Common myeloid progenitor, CD34-positive (primary cell): ENCODE data around the gene SCN10A.
A peak's percentile ranks its signal among the peaks of the same experiment; 100 is the strongest.

Experiments
- CTCF ChIA-PET: fragments of 350-600 bp; sonication (Branson Sonifier 250); formaldehyde crosslinking; loops from one replicate; lab custom pipeline; 2021; ENCODE audit warnings: antibody characterized with exemption; lab: Charles Lee
- POLR2A ChIA-PET: fragments of 350-600 bp; sonication (Branson Sonifier 250); formaldehyde crosslinking; loops from one replicate; lab custom pipeline; 2021; ENCODE audit warnings: antibody characterized with exemption; lab: Charles Lee
- DNase-seq, 3 donors: peaks; one replicate each; pipeline versions ENCODE4 v3.0.0 to v3.0.0-alpha.2; 2013
- H3K27ac ChIP-seq, 2 experiments: 1 replicate in 1 of 2; 2 replicates in 1 of 2; pipeline ENCODE4 v1.7.0; 2013; ENCODE audit warnings: inconsistent platforms in 2 of 2, low read length in 2 of 2, mild to moderate bottlenecking in 2 of 2, low read depth in 1 of 2, moderate library complexity in 1 of 2; ENCODE audit not compliant: severe bottlenecking in 2 of 2, insufficient read depth in 1 of 2, poor library complexity in 1 of 2
- H3K27me3 ChIP-seq, 5 experiments: replicated peaks in 2 of 5; 1 replicate in 3 of 5; 2 replicates in 2 of 5; pipeline versions ENCODE4 v1.6.1 to v1.7.0; 2013; ENCODE audit warnings: low read length in 4 of 5, mild to moderate bottlenecking in 2 of 5, moderate library complexity in 2 of 5, inconsistent platforms in 1 of 5; ENCODE audit not compliant: insufficient read depth in 5 of 5, control insufficient read depth in 4 of 5
- H3K36me3 ChIP-seq, 4 experiments: 1 replicate in 2 of 4; 2 replicates in 2 of 4; pipeline versions ENCODE4 v1.6.1 to v1.7.0; 2013; ENCODE audit warnings: low read length in 3 of 4, control low read depth in 1 of 4, mild to moderate bottlenecking in 1 of 4; ENCODE audit not compliant: control insufficient read depth in 4 of 4, insufficient read depth in 4 of 4
- H3K4me1 ChIP-seq, 4 experiments: 1 replicate in 3 of 4; 2 replicates in 1 of 4; pipeline versions ENCODE4 v1.6.1 to v1.7.1; 2013; ENCODE audit warnings: low read length in 3 of 4, mild to moderate bottlenecking in 3 of 4, control low read depth in 1 of 4, inconsistent platforms in 1 of 4, moderate library complexity in 1 of 4; ENCODE audit not compliant: control insufficient read depth in 4 of 4, insufficient read depth in 4 of 4; ENCODE audit errors: control extremely low read depth in 1 of 4
- H3K4me3 ChIP-seq, 7 experiments: 1 replicate in 4 of 7; 2 replicates in 3 of 7; pipeline versions ENCODE4 v1.5.1 to v1.7.0; 2013; ENCODE audit warnings: mild to moderate bottlenecking in 7 of 7, low read length in 6 of 7, moderate library complexity in 6 of 7, inconsistent platforms in 2 of 7, low read depth in 2 of 7, control low read depth in 1 of 7; ENCODE audit not compliant: insufficient read depth in 4 of 7, control insufficient read depth in 1 of 7; ENCODE audit errors: extremely low read depth in 1 of 7
- H3K9me3 ChIP-seq, 5 experiments: 1 replicate in 4 of 5; 2 replicates in 1 of 5; pipeline versions ENCODE4 v1.6.1 to v1.7.1; 2013; ENCODE audit warnings: low read length in 4 of 5, mild to moderate bottlenecking in 2 of 5, inconsistent platforms in 1 of 5, low read depth in 1 of 5, moderate library complexity in 1 of 5; ENCODE audit not compliant: control insufficient read depth in 4 of 5, insufficient read depth in 2 of 5; ENCODE audit errors: control extremely low read depth in 1 of 5
- WGBS: methylation state at CpG from one replicate; pipeline ENCODE4 v1.1.5; 2013; ENCODE audit not compliant: insufficient coverage; 5-methylcytosine and 5-hydroxymethylcytosine counted together

The SCN10A gene

DNA sequence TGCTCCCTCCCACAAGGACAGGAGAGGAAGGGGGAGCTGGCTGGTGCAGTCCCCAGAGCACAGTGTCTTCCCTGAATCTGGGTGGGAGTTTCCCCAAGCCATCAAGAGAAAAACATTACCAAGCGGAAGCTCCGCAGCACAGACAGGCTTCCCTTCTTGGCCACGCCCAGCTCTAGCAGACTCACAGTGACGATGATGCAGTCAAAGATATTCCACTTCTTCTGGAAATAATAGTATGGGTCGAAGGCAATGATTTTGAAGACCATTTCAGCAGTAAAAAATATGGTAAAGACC is 76.7 kb downstream of the SCN10A start:
- Histone ChIP-seq H3K9me3 (no peaks in the 10 kb centered on the region), H3K4me3 (no peak overlapping the region), H3K27ac (no peak overlapping the region), H3K36me3 (no peaks in the 10 kb centered on the region), H3K27me3 (no peaks in the 10 kb centered on the region), H3K4me1 (no peaks in the 10 kb centered on the region)
- CTCF ChIA-PET: interaction anchor here (0.6 to 2.4 kb wide), 10 partner anchors 10 to 261 kb away, joined by 3 to 20 read pairs (median 4); no protein-coding TSS in a partner anchor
- WGBS: 74% methylated on average over 4 of the region's 5 CpGs
- POLR2A ChIA-PET: no interaction called here
- peak in 2 of 3 donors; percentile 54 to 64 for DNase-seq

DNA sequence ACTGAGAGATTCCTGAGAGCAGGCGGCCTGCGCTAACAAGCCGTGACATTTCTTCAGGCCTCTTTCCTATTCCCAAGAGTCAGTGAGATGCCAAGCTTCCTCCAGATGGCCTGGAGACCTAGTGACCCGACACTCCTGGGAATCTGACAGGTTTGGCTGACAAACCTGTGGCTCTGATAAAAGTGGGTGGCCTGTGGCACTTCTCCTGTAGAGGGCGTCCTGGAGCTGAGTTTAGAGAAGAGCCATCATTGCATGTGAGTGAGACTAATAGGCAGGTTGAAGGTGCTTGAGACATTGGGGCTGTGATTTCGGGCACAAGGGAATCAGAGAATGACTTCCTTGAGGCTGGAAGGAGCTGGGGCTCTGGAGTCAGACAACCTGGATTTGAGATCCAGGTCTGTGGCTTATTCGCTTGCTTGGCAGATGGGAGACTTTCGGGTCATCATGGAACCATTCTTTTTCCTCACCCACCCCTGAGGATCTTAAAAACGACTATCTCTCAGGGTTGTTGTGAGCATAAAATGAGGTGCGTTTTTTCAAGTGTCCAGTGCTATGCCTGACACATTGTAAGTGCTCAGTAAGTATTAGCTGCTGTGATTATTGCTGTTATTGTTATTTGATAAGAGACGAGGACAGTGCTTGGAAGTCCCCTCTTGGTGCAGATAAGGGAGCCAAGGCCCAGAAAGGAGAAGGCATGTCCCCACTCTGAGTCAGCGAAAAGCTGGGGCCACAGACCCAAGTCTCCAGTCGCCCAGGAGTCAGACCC is 77.2 kb downstream of the SCN10A start:
- H3K4me1 ChIP-seq: no peaks in the 10 kb centered on the region
- ChIA-PET POLR2A (no interaction called here), CTCF (interaction anchor here (0.6 to 2.4 kb wide), 10 partner anchors 10 to 262 kb away, joined by 3 to 20 read pairs (median 4); no protein-coding TSS in a partner anchor)
- no peaks in the 10 kb centered on the region for H3K27me3 ChIP-seq
- DNase-seq: peak; percentile 28 to 65 (median 55)
- no peak overlapping the region for H3K27ac ChIP-seq
- no peaks in the 10 kb centered on the region for H3K9me3 ChIP-seq
- 82% methylated on average over 6 of the region's 13 CpGs for WGBS
- H3K36me3 ChIP-seq: no peaks in the 10 kb centered on the region
- H3K4me3 ChIP-seq: no peak overlapping the region

GRCh38 chr3:38731522-38731921 is 84.5 kb downstream of the SCN10A start:
- peaks cover 0 to 2% (median 0%) of the 10 kb centered on the region in 5 experiments for H3K27me3 ChIP-seq
- no peaks in the 10 kb centered on the region for H3K4me1 ChIP-seq
- CTCF ChIA-PET: no interaction called here
- H3K4me3 ChIP-seq: no peak overlapping the region
- no peaks in the 10 kb centered on the region for H3K36me3 ChIP-seq
- H3K9me3 ChIP-seq: no peaks in the 10 kb centered on the region
- no peak for DNase-seq
- 96% methylated on average over 3 of the region's 3 CpGs for WGBS
- no peak overlapping the region for H3K27ac ChIP-seq
- POLR2A ChIA-PET: no interaction called here

DNA sequence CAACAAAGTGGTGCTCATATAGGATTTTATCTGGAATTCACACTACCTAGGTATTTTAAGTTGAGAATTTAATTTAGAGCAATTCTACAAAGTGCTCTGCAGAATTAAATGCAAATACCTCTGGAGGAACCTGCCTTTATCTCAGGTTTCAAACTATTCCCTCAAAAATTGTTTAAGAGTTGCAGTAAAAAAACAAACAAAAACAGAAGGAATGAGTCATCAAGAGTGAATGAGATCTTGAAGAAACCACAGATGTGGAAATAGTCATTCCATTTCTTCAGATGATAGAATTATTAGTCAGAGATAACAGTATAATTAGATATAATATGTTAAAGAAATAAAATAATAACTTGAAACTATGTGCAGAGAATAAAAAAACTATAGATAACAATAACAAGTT is 85.7 kb downstream of the SCN10A start:
- POLR2A ChIA-PET: no interaction called here
- Histone ChIP-seq H3K27me3 (peaks cover 0 to 2% (median 0%) of the 10 kb centered on the region in 5 experiments), H3K36me3 (no peaks in the 10 kb centered on the region), H3K4me1 (peaks cover 0 to under 1% (median 0%) of the 10 kb centered on the region in 4 experiments), H3K9me3 (no peaks in the 10 kb centered on the region), H3K4me3 (no peak overlapping the region), H3K27ac (no peak overlapping the region)
- CTCF ChIA-PET: no interaction called here
- no peak for DNase-seq

GRCh38 chr3:38728008-38728407 is 88.0 kb downstream of the SCN10A start:
- Histone ChIP-seq H3K36me3 (no peaks in the 10 kb centered on the region), H3K4me3 (no peak overlapping the region), H3K27me3 (peaks cover 0 to 2% (median 0%) of the 10 kb centered on the region in 5 experiments), H3K27ac (no peak overlapping the region), H3K9me3 (no peaks in the 10 kb centered on the region), H3K4me1 (peaks cover 0 to 21% (median 15%) of the 10 kb centered on the region in 4 experiments)
- CTCF ChIA-PET: interaction anchor here (1.3 kb wide), 1 partner anchor 11 kb away, joined by 3 read pairs; no protein-coding TSS in a partner anchor
- POLR2A ChIA-PET: no interaction called here
- no peak for DNase-seq
- WGBS: no CpG with 5 or more reads among the region's 1 CpG

- no peaks in the 10 kb centered on the region for H3K36me3 ChIP-seq
- no peaks in the 10 kb centered on the region for H3K9me3 ChIP-seq
- WGBS: 98% methylated on average over 6 of the region's 7 CpGs
- peaks cover 0 to 30% (median 18%) of the 10 kb centered on the region in 4 experiments for H3K4me1 ChIP-seq
- ChIA-PET CTCF (interaction anchor here (0.9 to 1.3 kb wide), 2 partner anchors 12 to 18 kb away, joined by 3 to 4 read pairs; no protein-coding TSS in a partner anchor), POLR2A (no interaction called here)
- H3K4me3 ChIP-seq: no peak overlapping the region
- DNase-seq: no peak
- H3K27ac ChIP-seq: no peak overlapping the region
- H3K27me3 ChIP-seq: no peaks in the 10 kb centered on the region
Measured at GRCh38 chr3:38726751-38727150, 89.3 kb downstream of the SCN10A start.

GRCh38 chr3:38725726-38726419 is 90.1 kb downstream of the SCN10A start:
- 81% methylated on average over 3 of the region's 5 CpGs for WGBS
- ChIA-PET CTCF (interaction anchor here (0.9 to 1.4 kb wide), 2 partner anchors 13 to 19 kb away, joined by 4 to 6 read pairs; no protein-coding TSS in a partner anchor), POLR2A (no interaction called here)
- Histone ChIP-seq H3K27ac (no peak overlapping the region), H3K36me3 (no peaks in the 10 kb centered on the region), H3K9me3 (no peaks in the 10 kb centered on the region), H3K4me3 (no peak overlapping the region), H3K4me1 (peaks cover 0 to 30% (median 18%) of the 10 kb centered on the region in 4 experiments), H3K27me3 (no peaks in the 10 kb centered on the region)
- peak in 1 of 3 donors; percentile 26 for DNase-seq
